HCT116 (cell line): ENCODE measurements around the gene GAL3ST2. TPM values are rescaled to one million over a fixed set of nuclear protein-coding genes. Genes with fewer than 3 reads are reported as not detected.

Source experiments
- ATAC-seq: fragments of 200-7000 bp; cut with Tn5 transposase; 2 replicates; pipeline ENCODE4 v1.9.1; 2020; ENCODE audit warnings: mild to moderate bottlenecking, moderate library complexity
- BruUV-seq: library from RNA; stranded (reverse); fragments of 400-500 nt; replicated peaks from 2 replicates; lab custom pipeline; 2021; lab: Mats Ljungman, UMichigan
- CTCF ChIA-PET: fragments of 300-600 bp; sonication (Branson Sonifier 250); formaldehyde crosslinking; loops from one replicate; lab custom pipeline; 2021; ENCODE audit warnings: antibody characterized with exemption; lab: Charles Lee
- POLR2A ChIA-PET: fragments of 300-600, 350-600 bp; sonication (Branson Sonifier 250); formaldehyde crosslinking; loops from one replicate; lab custom pipeline; 2021; ENCODE audit warnings: antibody characterized with exemption; lab: Charles Lee
- RAD21 ChIA-PET, 2 experiments: fragments of 300-600 bp; sonication (Branson Sonifier 250); formaldehyde crosslinking; loops; one replicate each; lab custom pipeline; 2023; ENCODE audit warnings: low total read pairs in 2 of 2; ENCODE audit not compliant: uncharacterized antibody in 2 of 2, unreplicated experiment in 2 of 2, low non-redundant PET in 1 of 2; lab: Charles Lee
- DNase-seq: peaks from one replicate; pipeline ENCODE4 v3.0.0-alpha.2; 2010; ENCODE audit warnings: low read depth, low spot score
- H2AFZ ChIP-seq: fragments of 200-600 bp; shearing (Covaris generic), sonication (generic); 2 replicates; pipeline ENCODE4 v1.6.1; 2017; ENCODE audit warnings: low read depth, mixed run types, mixed read lengths, antibody characterized with exemption, low read length; ENCODE audit not compliant: poor library complexity, severe bottlenecking
- H3K27ac ChIP-seq: 2 replicates; pipeline ENCODE4 v1.5.1; 2012; ENCODE audit warnings: low read depth, low read length
- H3K27me3 ChIP-seq: fragments of 200-600 bp; sonication (generic); 2 replicates; pipeline ENCODE4 v1.6.1; 2016; ENCODE audit warnings: mixed run types, low read length, mixed read lengths; ENCODE audit not compliant: insufficient read depth
- H3K36me3 ChIP-seq, 2 experiments: fragments of 200-500 bp in 1 of 2; fragments of 200-600 bp in 1 of 2; sonication (Bioruptor generic) in 1 of 2; sonication (generic) in 1 of 2; 2 replicates each; pipeline versions ENCODE4 v1.5.1 to v1.6.1; 2014 to 2016; ENCODE audit warnings: low read length in 2 of 2, inconsistent platforms in 1 of 2, mixed read lengths in 1 of 2, mixed run types in 1 of 2; ENCODE audit not compliant: insufficient read depth in 2 of 2, control insufficient read depth in 1 of 2
- H3K4me1 ChIP-seq, 2 experiments: fragments of 200-600 bp in 1 of 2; sonication (generic) in 1 of 2; 2 replicates each; pipeline versions ENCODE4 v1.5.1 to v1.6.1; 2012 to 2017; ENCODE audit warnings: low read length in 2 of 2, inconsistent platforms in 1 of 2, mild to moderate bottlenecking in 1 of 2, mixed read lengths in 1 of 2, mixed run types in 1 of 2, moderate library complexity in 1 of 2; ENCODE audit not compliant: insufficient read depth in 2 of 2, control insufficient read depth in 1 of 2
- H3K4me2 ChIP-seq: fragments of 200-600 bp; sonication (generic); 2 replicates; pipeline ENCODE4 v1.6.1; 2017; ENCODE audit warnings: mixed run types, low read length, mixed read lengths
- H3K4me3 ChIP-seq, 2 experiments: fragments of 200-600 bp in 1 of 2; sonication (generic) in 1 of 2; replicated peaks in 1 of 2; 2 replicates each; pipeline ENCODE4 v1.5.1; 2011 to 2016; ENCODE audit warnings: low read length in 2 of 2, control low read depth in 1 of 2, low read depth in 1 of 2, mild to moderate bottlenecking in 1 of 2, mixed read lengths in 1 of 2, mixed run types in 1 of 2
- H3K79me2 ChIP-seq: fragments of 200-600 bp; sonication (generic); 2 replicates; pipeline ENCODE4 v1.6.1; 2017; ENCODE audit warnings: mild to moderate bottlenecking, mixed run types, low read length, moderate library complexity, mixed read lengths; ENCODE audit not compliant: insufficient read depth
- H3K9ac ChIP-seq: fragments of 200-600 bp; sonication (generic); 2 replicates; pipeline ENCODE4 v1.6.1; 2016; ENCODE audit warnings: low read length, mixed read lengths
- H3K9me2 ChIP-seq: fragments of 200-600 bp; sonication (generic), shearing (Covaris generic); 2 replicates; pipeline ENCODE4 v1.6.1; 2017; ENCODE audit warnings: mixed run types, mild to moderate bottlenecking, moderate library complexity; ENCODE audit not compliant: insufficient read depth
- H3K9me3 ChIP-seq, 2 experiments: fragments of 200-500 bp in 1 of 2; fragments of 200-600 bp in 1 of 2; sonication (Bioruptor generic) in 1 of 2; sonication (generic) in 1 of 2; 2 replicates each; pipeline ENCODE4 v1.6.1; 2014 to 2017; ENCODE audit warnings: low read length in 2 of 2, mixed read lengths in 2 of 2, inconsistent platforms in 1 of 2, low read depth in 1 of 2, mild to moderate bottlenecking in 1 of 2, mixed run types in 1 of 2, moderate library complexity in 1 of 2; ENCODE audit not compliant: control insufficient read depth in 1 of 2, insufficient read depth in 1 of 2
- H4K20me1 ChIP-seq: fragments of 200-600 bp; sonication (generic), shearing (Covaris generic); 2 replicates; pipeline ENCODE4 v1.6.1; 2017; ENCODE audit warnings: mixed run types, mild to moderate bottlenecking, moderate library complexity; ENCODE audit not compliant: insufficient read depth
- CEBPB ChIP-seq: IDR thresholded peaks from 2 replicates; pipeline ENCODE4 v1.6.1; 2012; ENCODE audit warnings: low read depth
- EGR1 ChIP-seq: IDR thresholded peaks from 2 replicates; pipeline ENCODE4 v1.6.1; 2012; ENCODE audit warnings: low read depth
- EZH2 ChIP-seq: fragments of 200-600 bp; sonication (generic); IDR thresholded peaks from 2 replicates; pipeline ENCODE4 v1.6.1; 2017; ENCODE audit warnings: antibody characterized with exemption, mixed run types
- EZH2phosphoT487 ChIP-seq: fragments of 200-600 bp; IDR thresholded peaks from 2 replicates; pipeline ENCODE4 v1.6.1; 2018; ENCODE audit warnings: antibody characterized with exemption, borderline replicate concordance
- MAX ChIP-seq: IDR thresholded peaks from 2 replicates; pipeline ENCODE4 v1.6.1; 2012
- POLR2A ChIP-seq: IDR thresholded peaks from 2 replicates; pipeline ENCODE4 v1.7.0; 2011; ENCODE audit warnings: borderline replicate concordance; ENCODE audit not compliant: insufficient read depth, insufficient read length; ENCODE audit errors: extremely low read depth
- RAD21 ChIP-seq: IDR thresholded peaks from 2 replicates; pipeline ENCODE4 v1.6.1; 2012; ENCODE audit warnings: low read depth, mild to moderate bottlenecking
- SP1 ChIP-seq: IDR thresholded peaks from 2 replicates; pipeline ENCODE4 v1.6.1; 2012; ENCODE audit warnings: low read depth
- SRF ChIP-seq: IDR thresholded peaks from 2 replicates; pipeline ENCODE4 v1.6.1; 2012; ENCODE audit warnings: low read depth
- TCF7L2 ChIP-seq: IDR thresholded peaks from 2 replicates; pipeline ENCODE4 v1.7.0; 2011; ENCODE audit warnings: borderline replicate concordance, inconsistent platforms; ENCODE audit not compliant: insufficient read depth, insufficient read length; ENCODE audit errors: extremely low read depth
- ZNF274 ChIP-seq: fragments of 200-500 bp; sonication (Bioruptor generic); IDR thresholded peaks from 2 replicates; pipeline ENCODE4 v1.6.1; 2014; ENCODE audit warnings: mild to moderate bottlenecking, low read depth, low read length, inconsistent platforms
- intact Hi-C: fragments of 100-400 bp; cut with micrococcal nuclease; formaldehyde crosslinking; loops from 2 replicates; pipeline ENCODE4 v1.10.0; 2022
- total RNA-seq: library from RNA; stranded (reverse); gene quantifications from one replicate; pipeline ENCODE4 v1.2.1, GENCODE V29; 2021; ENCODE audit not compliant: unreplicated experiment
- TF ChIP-seq, protein P1 (sequence below): IDR thresholded peaks from 2 replicates; pipeline ENCODE4 v1.6.1; 2011; ENCODE audit warnings: mild to moderate bottlenecking, low read length, moderate library complexity; ENCODE audit not compliant: insufficient replicate concordance; ENCODE audit errors: extremely low read depth
- TF ChIP-seq, protein P2 (sequence below): IDR thresholded peaks from 2 replicates; pipeline ENCODE4 v1.6.1; 2012

The GAL3ST2 gene
- total RNA-seq, 1 experiment from 2014 or later = 0.44 TPM

DNA sequence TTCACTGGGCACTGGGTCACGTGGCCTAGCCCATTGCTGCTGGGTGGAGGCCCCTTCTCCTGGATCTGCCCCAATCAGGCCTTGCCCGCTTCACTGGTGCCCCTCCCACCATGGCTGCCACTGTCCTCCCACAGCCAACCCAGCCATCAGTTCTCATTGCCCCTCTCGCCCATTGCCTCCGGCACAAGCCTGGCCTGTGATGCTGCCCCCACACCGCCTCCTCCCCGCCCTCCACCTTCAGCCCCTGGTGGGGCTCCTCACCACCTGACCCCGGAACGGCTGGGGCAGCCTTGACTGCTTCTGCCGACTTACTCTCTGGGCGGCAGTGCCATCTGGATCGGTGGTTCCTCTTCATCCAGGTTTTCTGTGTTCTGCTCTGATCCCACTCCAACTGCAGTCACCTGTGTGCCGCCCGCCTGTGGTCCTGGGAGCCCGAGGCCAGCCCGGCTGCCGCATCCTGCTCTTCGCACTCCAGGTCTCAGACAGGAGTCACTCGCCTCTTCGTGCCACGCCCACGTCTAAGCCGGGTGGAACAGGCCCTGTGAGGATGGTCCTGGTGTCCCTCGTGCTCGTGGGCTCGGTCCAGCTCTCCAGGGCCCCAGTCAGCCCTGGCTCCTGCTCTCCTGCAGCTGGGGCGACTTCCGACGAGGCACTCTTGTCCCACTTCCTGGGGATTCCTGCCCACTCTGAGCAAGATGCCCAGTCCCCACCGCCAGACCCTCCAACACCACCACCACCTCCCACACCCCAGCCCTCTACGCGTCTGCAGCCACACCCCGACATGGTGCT lies 28.0 kb upstream of the GAL3ST2 start:
- Histone ChIP-seq H2AFZ (no peak overlapping the region), H3K9me2 (no peaks in the 10 kb centered on the region), H3K27me3 (no peaks in the 10 kb centered on the region), H3K9me3 (no peaks in the 10 kb centered on the region), H3K79me2 (no peaks in the 10 kb centered on the region), H3K4me2 (no peak overlapping the region), H3K36me3 (peaks cover 8 to 11% of the 10 kb centered on the region in 2 experiments; a peak in 3 of 4 replicates), H3K27ac (no peak overlapping the region), H3K4me3 (no peak overlapping the region), H3K4me1 (no peaks in the 10 kb centered on the region), H4K20me1 (no peaks in the 10 kb centered on the region), H3K9ac (no peak overlapping the region)
- TF ChIP-seq TCF7L2 = no peak
- no peak for TF ChIP-seq SP1
- no peak for TF ChIP-seq POLR2A
- TF ChIP-seq, protein P1, sequence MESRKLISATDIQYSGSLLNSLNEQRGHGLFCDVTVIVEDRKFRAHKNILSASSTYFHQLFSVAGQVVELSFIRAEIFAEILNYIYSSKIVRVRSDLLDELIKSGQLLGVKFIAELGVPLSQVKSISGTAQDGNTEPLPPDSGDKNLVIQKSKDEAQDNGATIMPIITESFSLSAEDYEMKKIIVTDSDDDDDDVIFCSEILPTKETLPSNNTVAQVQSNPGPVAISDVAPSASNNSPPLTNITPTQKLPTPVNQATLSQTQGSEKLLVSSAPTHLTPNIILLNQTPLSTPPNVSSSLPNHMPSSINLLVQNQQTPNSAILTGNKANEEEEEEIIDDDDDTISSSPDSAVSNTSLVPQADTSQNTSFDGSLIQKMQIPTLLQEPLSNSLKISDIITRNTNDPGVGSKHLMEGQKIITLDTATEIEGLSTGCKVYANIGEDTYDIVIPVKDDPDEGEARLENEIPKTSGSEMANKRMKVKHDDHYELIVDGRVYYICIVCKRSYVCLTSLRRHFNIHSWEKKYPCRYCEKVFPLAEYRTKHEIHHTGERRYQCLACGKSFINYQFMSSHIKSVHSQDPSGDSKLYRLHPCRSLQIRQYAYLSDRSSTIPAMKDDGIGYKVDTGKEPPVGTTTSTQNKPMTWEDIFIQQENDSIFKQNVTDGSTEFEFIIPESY = no peak
- TF ChIP-seq, protein P2, sequence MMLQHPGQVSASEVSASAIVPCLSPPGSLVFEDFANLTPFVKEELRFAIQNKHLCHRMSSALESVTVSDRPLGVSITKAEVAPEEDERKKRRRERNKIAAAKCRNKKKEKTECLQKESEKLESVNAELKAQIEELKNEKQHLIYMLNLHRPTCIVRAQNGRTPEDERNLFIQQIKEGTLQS = no peak
- TF ChIP-seq EZH2 = no peak
- TF ChIP-seq CEBPB = no peak
- TF ChIP-seq SRF = no peak
- no peak for TF ChIP-seq MAX
- no peak for TF ChIP-seq RAD21
- no peak for TF ChIP-seq EZH2phosphoT487
- TF ChIP-seq EGR1 = no peak
- no peak for TF ChIP-seq ZNF274
- CTCF ChIA-PET = no interaction called here
- POLR2A ChIA-PET = no interaction called here
- RAD21 ChIA-PET = no interaction called here
- intact Hi-C loops = no loop called here
- ATAC-seq (no peak), DNase-seq (no peak)
- BruUV-seq = no TSS peak
